ENCODE measurements around the gene SNX11. TPM values are rescaled to one million over a fixed set of nuclear protein-coding genes. Genes with fewer than 3 reads are reported as not detected.

SNX11 gene
- total RNA-seq, 6 donors from 2014 or later: 19.5 to 27.2 (median 23.7) TPM

DNA sequence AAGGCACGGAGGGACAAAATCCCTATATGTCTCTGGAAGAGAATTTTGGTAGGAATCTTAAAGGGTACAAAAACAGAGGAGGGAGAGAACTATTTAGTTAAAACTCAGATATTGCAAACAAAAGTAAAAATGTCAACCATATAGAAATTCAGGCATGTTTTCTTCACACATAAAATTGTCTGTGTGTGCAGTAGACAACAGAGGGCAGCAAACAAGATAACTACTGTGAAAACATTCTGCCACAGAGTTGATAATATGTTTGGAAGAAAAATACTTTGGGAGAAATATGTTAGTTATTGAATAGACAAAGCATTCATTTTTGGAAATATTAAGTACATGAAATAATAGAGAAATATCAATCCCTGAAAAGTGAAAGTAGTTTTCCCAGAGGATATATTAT lies 56.2 kb downstream of the SNX11 start:
- H3K27me3 ChIP-seq: no peaks in the 10 kb centered on the region
- no peaks in the 10 kb centered on the region for H3K36me3 ChIP-seq
- H3K27ac ChIP-seq: no peak overlapping the region
- no peak for DNase-seq
- no peaks in the 10 kb centered on the region for H3K9me3 ChIP-seq
- WGBS, 2 donors: 94 to 100% methylated on average over 1 of the region's 1 CpG
- ATAC-seq (ENCODE audit: low FRiP score in 2 of 2): no peak
- H3K4me3 ChIP-seq: no peak overlapping the region
- TF ChIP-seq POLR2AphosphoS5 (IDR thresholded peaks at IDR 0.05): no peak
- no peak for TF ChIP-seq CTCF (IDR thresholded peaks at IDR 0.05)
- no peak for TF ChIP-seq POLR2A (IDR thresholded peaks at IDR 0.05)
- no peak for TF ChIP-seq EP300 (IDR thresholded peaks at IDR 0.05)
- no peaks in the 10 kb centered on the region for H3K4me1 ChIP-seq

DNA sequence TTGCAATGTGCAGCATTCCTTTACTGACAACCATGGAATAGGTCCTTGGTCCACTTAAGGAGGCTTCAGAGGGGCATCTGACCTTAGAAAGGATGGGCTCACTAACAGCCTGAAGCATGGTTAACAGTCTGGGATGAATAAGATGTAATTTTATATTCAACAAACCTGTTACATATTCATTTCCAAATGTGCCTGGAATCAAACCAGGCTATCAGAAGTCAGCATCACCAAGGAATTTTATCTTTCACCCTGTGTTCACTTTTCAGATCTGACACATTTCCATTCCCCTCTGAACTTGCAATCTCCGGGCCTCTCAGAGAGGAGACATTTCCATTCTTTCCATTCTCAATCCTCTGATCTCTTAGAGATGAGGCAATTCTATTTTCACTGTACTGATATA lies 62.4 kb downstream of the SNX11 start:
- DNase-seq: no peak
- TF ChIP-seq CTCF (IDR thresholded peaks at IDR 0.05) (no peak), POLR2A (IDR thresholded peaks at IDR 0.05) (no peak), POLR2AphosphoS5 (IDR thresholded peaks at IDR 0.05) (no peak), EP300 (IDR thresholded peaks at IDR 0.05) (no peak)
- ATAC-seq (ENCODE audit: low FRiP score in 2 of 2): no peak

More for the DNA sequence above, 62.4 kb downstream of the SNX11 start:
- Histone ChIP-seq H3K4me1 (no peaks in the 10 kb centered on the region), H3K4me3 (no peak overlapping the region), H3K36me3 (no peaks in the 10 kb centered on the region), H3K9me3 (no peaks in the 10 kb centered on the region), H3K27me3 (no peaks in the 10 kb centered on the region), H3K27ac (no peak overlapping the region)
- WGBS, 2 donors: 73 to 84% methylated on average over 1 of the region's 1 CpG

Small RNA genes within 50 kb of the gene (small RNA-seq; reads per million reads assigned to genes)
- gene AC004477.2 (0 reads per million in 4 donors), gene MIR1203 (0 reads per million in 4 donors), gene RNU6-1201P (0 to 0.20 (median 0) reads per million in 4 donors)

Other genes with a start within 250 kb of the SNX11 start
- gene SP2, start 211.5 kb upstream of the SNX11 start, total RNA-seq: 10 to 100 TPM in 3 of 6 donors, 1 to 10 TPM in 3; 7.6 to 19.4 (median 13.1) TPM
- gene PNPO, start 166.2 kb upstream of the SNX11 start, total RNA-seq: 10 to 100 TPM; 16.2 to 40.2 (median 28.7) TPM
- 100 to 1,000 TPM in 1 of 6 donors, 10 to 100 TPM in 5; 34.2 to 105 (median 75.2) TPM for gene PRR15L, start 149.9 kb upstream of the SNX11 start, total RNA-seq
- gene CDK5RAP3, start 136.7 kb upstream of the SNX11 start, total RNA-seq: 100 to 1,000 TPM in 5 of 6 donors, 10 to 100 TPM in 1; 76.6 to 661 (median 160) TPM
- gene COPZ2, start 70.0 kb upstream of the SNX11 start, total RNA-seq: 10 to 100 TPM in 4 of 6 donors, 1 to 10 TPM in 2; 5.2 to 33.5 (median 17.7) TPM
- gene NFE2L1, start 59.4 kb upstream of the SNX11 start, total RNA-seq: 100 to 1,000 TPM; 105 to 203 (median 148) TPM
- 10 to 100 TPM; 12.6 to 38.8 (median 28.0) TPM for gene CBX1, start 6.3 kb upstream of the SNX11 start, total RNA-seq